GM21528 (cell line): ENCODE data around the gene PSMC3.
A peak's percentile ranks its signal among the peaks of the same experiment; 100 is the strongest.

Source experiments
- ATAC-seq: cut with Tn5 transposase; IDR thresholded peaks from one replicate; pipeline ENCODE4 v1.9.1; 2021; ENCODE audit warnings: mild to moderate bottlenecking, moderate library complexity; ENCODE audit not compliant: unreplicated experiment, low FRiP score

The PSMC3 gene

DNA sequence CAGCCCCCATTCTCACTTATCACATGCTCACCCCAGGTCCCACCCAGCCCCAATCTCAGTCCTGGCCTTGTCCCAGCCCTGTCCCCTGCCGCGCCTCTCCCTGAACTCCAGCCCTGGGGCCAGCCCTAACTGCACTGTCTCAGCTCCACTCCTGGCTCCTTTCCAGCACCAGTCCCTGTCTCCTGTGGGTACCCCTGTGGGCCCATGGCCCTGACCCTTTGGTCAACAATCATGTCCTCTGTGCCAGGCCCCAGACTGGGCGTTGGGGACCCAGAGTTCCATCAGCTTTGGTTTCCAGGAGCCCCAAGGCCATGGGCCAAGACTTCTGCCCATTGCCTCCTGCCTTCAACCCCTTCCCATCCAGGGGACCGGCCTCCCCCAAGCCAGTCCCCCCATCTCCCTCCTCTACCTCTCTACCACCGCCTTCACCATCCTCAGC lies 48.6 kb downstream of the PSMC3 start:
- no peak for ATAC-seq

GRCh38 chr11:47376525-47377371 lies 49.5 kb downstream of the PSMC3 start:
- no peak for ATAC-seq

GRCh38 chr11:47376107-47376524 lies 50.1 kb downstream of the PSMC3 start:
- ATAC-seq = no peak

DNA sequence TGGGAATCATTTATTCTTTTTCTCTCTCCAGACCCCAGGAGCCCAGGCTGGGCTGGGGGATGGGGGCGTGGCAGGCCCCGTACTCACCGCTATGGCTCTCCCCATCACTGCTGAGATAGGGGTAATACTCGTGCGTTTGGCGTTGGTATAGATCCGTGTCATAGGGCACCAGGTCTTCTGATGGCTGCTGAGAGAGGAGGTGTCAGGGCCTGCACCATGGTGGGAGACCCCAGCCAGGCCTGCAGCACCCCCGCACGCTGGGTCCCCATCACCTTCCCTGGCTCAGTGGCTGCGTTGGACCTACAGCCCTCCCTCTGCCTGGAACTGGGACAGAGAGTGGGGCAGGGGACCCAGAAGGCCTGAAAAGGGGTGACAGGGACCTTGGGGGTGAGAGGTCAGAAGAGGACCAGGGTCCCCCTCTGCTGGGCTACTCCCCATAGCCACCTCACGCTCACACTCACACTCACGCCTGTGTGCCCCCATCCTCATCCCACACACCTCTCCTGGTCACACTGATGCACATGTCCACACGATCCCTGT lies 50.6 kb downstream of the PSMC3 start:
- ATAC-seq = no peak

- no peak for ATAC-seq
Observed at GRCh38 chr11:47375020-47375419, 51.2 kb downstream of the PSMC3 start.

DNA sequence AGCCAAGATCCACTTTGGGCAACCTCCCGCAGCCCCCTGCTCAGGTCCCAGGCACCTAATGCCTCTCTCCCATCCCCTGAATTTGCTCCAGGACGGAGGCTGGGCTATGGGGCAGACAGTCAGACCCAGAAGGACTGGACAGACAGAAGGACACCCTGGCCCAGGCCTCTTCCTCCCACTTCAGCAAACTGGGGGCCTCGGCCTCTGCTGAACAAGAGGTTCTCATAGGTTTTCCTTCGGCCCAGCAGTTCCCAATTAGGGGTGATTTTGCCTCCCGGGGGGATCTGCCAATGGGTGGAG lies 51.6 kb downstream of the PSMC3 start:
- ATAC-seq = no peak

DNA sequence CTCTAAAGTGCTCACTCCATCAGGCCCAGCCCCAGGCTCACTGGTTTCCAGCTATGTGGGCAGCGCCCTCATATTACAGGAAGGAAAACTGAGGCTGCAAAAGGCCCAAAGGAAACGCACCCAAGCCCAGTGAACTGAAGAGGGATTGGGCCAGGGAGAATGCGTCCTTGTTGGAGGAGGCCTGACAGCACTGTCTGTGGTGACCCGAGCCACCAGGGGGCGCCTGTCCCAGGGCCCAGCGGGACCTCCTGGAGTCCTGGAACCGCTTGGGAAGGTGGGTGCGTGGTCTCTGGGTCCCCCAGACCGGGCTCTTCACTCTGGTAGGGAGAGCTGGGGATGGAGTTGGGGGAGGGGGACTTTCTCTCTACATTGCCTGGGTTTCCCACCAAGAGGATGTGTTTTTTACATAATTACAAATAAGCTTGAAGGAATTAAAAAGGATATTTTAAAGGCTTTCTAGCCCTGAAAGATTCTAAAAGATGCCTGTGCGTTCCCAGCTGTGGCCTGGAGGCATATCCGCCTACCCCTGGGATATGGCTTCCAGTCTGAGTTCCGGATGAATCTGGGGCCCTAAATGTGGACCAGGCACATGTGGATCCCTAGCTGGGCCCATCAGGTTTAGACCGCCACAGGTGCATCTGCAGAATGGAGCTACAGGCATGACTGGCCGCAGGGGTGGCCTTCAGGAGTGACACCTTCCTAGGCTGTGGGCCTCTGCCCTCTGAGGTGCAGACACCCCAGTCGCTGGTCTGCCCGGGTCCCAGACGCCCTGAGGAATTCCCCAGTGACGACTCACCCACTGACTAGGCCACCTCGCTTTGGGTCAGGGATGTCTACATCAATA lies 52.1 kb downstream of the PSMC3 start:
- peak; percentile 40 for ATAC-seq

DNA sequence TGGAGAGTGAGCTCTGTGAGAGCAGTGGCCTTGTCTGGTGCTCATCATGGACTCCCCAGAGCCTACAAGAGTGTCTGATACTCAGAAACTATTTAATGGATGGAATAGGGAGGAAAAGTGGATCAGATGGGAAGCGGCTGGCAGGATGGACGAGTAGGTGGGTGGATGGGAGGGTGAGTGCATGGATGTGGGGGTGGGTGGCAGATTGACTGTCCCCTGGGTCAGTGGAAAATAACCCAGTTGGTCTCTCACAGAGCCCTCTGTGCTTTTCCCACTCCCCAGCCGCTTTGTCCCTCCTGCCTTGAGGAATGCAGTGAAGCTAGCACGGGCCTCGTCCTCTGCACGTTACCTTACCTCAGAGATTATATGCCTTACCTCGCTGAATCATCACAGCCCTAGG lies 53.8 kb downstream of the PSMC3 start:
- ATAC-seq = no peak

- no peak for ATAC-seq
Observed at GRCh38 chr11:47369676-47370075, 56.6 kb downstream of the PSMC3 start.
